Pancreas (tissue), 10 donors: ENCODE data around the gene PIGN. TPM values are rescaled to one million over a fixed set of nuclear protein-coding genes. Genes with fewer than 3 reads are reported as not detected.
"Not testable (repeated sequence)": the region's sequence is repeated elsewhere in the genome, so short reads cannot be mapped to it uniquely, and the experiment has no call there.

ENCODE experiments used
- ATAC-seq, 4 donors: fragments of 200-7000 bp; cut with Tn5 transposase; one replicate each; pipeline versions ENCODE4 v1.8.0 to v1.9.1; 2020; ENCODE audit warnings: mild to moderate bottlenecking in 4 of 4, moderate library complexity in 4 of 4
- DNase-seq, 6 donors: peaks; one replicate each; pipeline ENCODE4 v3.0.0-alpha.2; 2020
- FAIRE-seq: peaks from 2 replicates; lab custom pipeline; 2012; peaks lifted over from hg19 to GRCh38; lab: Jason Lieb, UNC
- H3K27ac ChIP-seq, 4 donors: fragments of 200-600 bp; sonication (generic); 1 replicate in 3 of 4; 2 replicates in 1 of 4; pipeline versions ENCODE4 v1.5.0 to v1.8.0; 2020
- H3K27me3 ChIP-seq, 4 donors: fragments of 200-600 bp; one replicate each; pipeline ENCODE4 v1.8.0; 2021
- H3K36me3 ChIP-seq, 3 donors: fragments of 200-600 bp; sonication (generic) in 1 of 3; one replicate each; pipeline versions ENCODE4 v1.5.0 to v1.8.0; 2020 to 2021
- H3K4me1 ChIP-seq, 3 donors: fragments of 200-600 bp; one replicate each; pipeline ENCODE4 v1.8.0; 2021
- H3K4me3 ChIP-seq, 4 donors: fragments of 200-600 bp; sonication (generic) in 2 of 4; one replicate each; pipeline versions ENCODE4 v1.5.0 to v1.8.0; 2020 to 2021
- H3K9me3 ChIP-seq, 4 donors: fragments of 200-600 bp; one replicate each; pipeline ENCODE4 v1.8.0; 2021
- WGBS, 2 donors: extraction: QIAGEN DNeasy Blood & Tissue Kit; methylation state at CpG; one replicate each; pipeline ENCODE4 v1.1.7; 2013; 5-methylcytosine and 5-hydroxymethylcytosine counted together
- intact Hi-C, 3 donors: fragments of 100-400 bp; cut with DNase I; formaldehyde crosslinking; loops; one replicate each; pipeline versions ENCODE4 v1.11.1 to v1.14.2; 2022
- polyA plus RNA-seq, 2 donors: library from polyadenylated mRNA; stranded (reverse); fragments of 200-250 nt; gene quantifications; one replicate each; pipeline ENCODE4 v1.2.3, GENCODE V29; 2013
- total RNA-seq, 6 donors: library from RNA; stranded (reverse); fragmentation: NEBNext Ultra II Directional in 4 of 6; extraction: Animal tissue kit (Norgen Biotek cat#: 25700) in 4 of 6; gene quantifications; one replicate each; pipeline versions ENCODE4 v1.2.1 to v1.2.4, GENCODE V29; 2021 to 2023
- TF ChIP-seq, protein P1 (sequence below), 4 donors: fragments of 200-600 bp; sonication (generic) in 3 of 4; IDR thresholded peaks; one replicate each; pipeline versions ENCODE4 v1.5.0 to v1.8.0; 2021; ENCODE audit warnings: antibody characterized with exemption in 4 of 4
- donor health status: healthy with polysubstance abuse.
- donor health status: DM: no; HTN: no; CAD: no; lungs with moderate emphysema.
- donor health status: DM: no; HTN: no; CAD: no.
- donor health status: control.
- donor health status: control.
- donor health status: Bipolar disorder and iron deficiency.
- donor health status: DM: yes; HTN: yes; CAD: no.
- donor health status: DM: no; HTN: no; CAD: no.
- donor health status: DM: no; HTN: no; CAD: no.
- donor health status: DM: yes; HTN: yes; CAD: no.

PIGN gene
- total and polyA plus RNA-seq, 8 donors: 3.1 to 23.1 (median 17.1) TPM

DNA sequence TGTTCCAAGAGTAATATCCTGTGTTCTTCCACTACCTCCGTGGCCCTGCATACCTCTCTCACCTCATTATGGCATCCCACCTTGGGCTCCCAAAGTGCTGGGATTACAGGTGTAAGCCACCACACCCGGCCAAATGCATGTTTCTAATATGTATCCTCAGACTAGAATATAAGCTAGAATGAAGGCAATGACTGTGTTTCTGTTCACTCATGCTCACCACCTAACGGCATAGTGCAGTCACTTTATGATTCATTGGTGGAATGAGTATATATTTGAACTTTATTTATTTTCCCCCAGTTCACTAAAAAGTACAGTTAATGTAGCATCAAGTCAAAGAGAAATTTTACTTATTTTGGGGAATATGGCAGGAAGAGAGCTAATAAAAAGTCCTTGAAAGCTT lies 11.3 kb downstream of the PIGN start:
- 88 to 92% methylated on average over 3 of the region's 3 CpGs for WGBS, 2 donors
- Histone ChIP-seq H3K9me3 (no peaks in the 10 kb centered on the region), H3K27me3 (no peaks in the 10 kb centered on the region), H3K4me1 (no peaks in the 10 kb centered on the region), H3K27ac (no peak overlapping the region), H3K4me3 (no peak overlapping the region), H3K36me3 (no peaks in the 10 kb centered on the region)
- TF ChIP-seq, protein P1, sequence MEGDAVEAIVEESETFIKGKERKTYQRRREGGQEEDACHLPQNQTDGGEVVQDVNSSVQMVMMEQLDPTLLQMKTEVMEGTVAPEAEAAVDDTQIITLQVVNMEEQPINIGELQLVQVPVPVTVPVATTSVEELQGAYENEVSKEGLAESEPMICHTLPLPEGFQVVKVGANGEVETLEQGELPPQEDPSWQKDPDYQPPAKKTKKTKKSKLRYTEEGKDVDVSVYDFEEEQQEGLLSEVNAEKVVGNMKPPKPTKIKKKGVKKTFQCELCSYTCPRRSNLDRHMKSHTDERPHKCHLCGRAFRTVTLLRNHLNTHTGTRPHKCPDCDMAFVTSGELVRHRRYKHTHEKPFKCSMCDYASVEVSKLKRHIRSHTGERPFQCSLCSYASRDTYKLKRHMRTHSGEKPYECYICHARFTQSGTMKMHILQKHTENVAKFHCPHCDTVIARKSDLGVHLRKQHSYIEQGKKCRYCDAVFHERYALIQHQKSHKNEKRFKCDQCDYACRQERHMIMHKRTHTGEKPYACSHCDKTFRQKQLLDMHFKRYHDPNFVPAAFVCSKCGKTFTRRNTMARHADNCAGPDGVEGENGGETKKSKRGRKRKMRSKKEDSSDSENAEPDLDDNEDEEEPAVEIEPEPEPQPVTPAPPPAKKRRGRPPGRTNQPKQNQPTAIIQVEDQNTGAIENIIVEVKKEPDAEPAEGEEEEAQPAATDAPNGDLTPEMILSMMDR (IDR thresholded peaks at IDR 0.05): no peak
- ATAC-seq (no peak), DNase-seq (no peak), FAIRE-seq (no peak)
- intact Hi-C loops: no loop called here

DNA sequence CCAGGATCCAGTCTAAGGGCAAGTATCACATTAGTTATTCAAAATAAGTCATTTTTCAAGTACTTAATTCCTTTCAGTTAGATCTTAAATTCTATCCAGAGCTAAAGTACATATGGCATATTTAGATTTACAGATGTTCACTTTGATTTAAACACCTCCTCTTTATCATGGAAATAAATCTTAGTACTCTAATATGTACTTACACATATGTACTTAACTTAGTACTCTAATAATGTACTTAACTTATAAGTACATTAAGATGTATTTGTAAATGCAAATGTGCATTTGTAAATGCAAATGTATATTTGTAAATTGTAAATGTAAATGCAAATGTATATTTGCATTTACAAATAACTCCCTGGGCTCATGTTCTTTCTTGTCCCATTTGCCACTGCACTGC lies 14.6 kb downstream of the PIGN start:
- TF ChIP-seq, protein P1 (IDR thresholded peaks at IDR 0.05): no peak
- no peak for DNase-seq
- intact Hi-C loops: no loop called here

DNA sequence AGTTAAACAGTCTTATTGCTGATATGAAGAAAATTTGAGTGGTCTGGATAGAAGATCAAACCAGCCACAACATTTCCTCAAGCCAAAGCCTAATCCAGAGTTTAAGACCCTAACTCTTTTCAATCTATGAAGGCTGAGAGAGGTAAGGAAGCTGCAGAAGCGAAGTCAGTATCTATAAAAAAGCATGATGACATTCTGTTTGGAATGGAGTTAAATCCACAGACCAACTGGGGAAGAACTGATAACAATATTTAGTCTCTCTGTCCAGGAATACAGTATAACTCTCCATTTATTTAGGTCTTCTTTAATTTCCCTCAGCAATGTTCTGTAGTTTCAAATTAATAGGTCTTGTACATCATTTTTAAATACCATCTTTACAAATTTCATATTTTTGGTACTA lies 16.0 kb downstream of the PIGN start:
- Histone ChIP-seq H3K27me3 (no peaks in the 10 kb centered on the region), H3K36me3 (no peaks in the 10 kb centered on the region), H3K27ac (no peak overlapping the region), H3K4me1 (no peaks in the 10 kb centered on the region), H3K4me3 (no peak overlapping the region), H3K9me3 (no peaks in the 10 kb centered on the region)
- ATAC-seq (no peak), FAIRE-seq (no peak), DNase-seq (no peak)
- intact Hi-C loops: no loop called here
- TF ChIP-seq, protein P1 (IDR thresholded peaks at IDR 0.05): no peak
- WGBS, 2 donors: 71 to 73% methylated on average over 1 of the region's 1 CpG

More for the DNA sequence above, 14.6 kb downstream of the PIGN start:
- no peaks in the 10 kb centered on the region for H3K4me1 ChIP-seq
- H3K9me3 ChIP-seq: no peaks in the 10 kb centered on the region
- H3K36me3 ChIP-seq: no peaks in the 10 kb centered on the region
- FAIRE-seq (peak; percentile 67), ATAC-seq (no peak)
- H3K4me3 ChIP-seq: no peak overlapping the region
- H3K27me3 ChIP-seq: no peaks in the 10 kb centered on the region
- H3K27ac ChIP-seq: no peak overlapping the region

DNA sequence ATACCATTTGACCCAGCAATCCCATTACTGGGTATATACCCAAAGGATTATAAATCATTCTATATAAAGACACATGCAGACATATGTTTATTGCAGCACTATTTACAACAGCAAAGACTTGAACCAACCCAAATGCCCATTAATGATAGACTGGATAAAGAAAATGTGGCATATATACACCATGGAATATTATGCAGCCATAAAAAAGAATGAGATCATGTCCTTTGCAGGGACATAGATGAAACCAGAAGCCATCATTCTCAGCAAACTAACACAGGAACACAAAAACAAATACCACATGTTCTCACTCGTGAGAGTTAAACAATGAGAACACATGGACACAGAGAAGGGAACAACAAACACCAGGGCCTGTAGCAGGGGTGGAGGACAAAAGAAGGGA lies 20.3 kb downstream of the PIGN start:
- intact Hi-C loops, H3K4me1 ChIP-seq, H3K4me3 ChIP-seq, H3K36me3 ChIP-seq, FAIRE-seq, H3K27ac ChIP-seq, DNase-seq, H3K9me3 ChIP-seq, ATAC-seq, H3K27me3 ChIP-seq: not testable (repeated sequence)
- WGBS, 2 donors: 76 to 88% methylated on average over 1 of the region's 1 CpG

DNA sequence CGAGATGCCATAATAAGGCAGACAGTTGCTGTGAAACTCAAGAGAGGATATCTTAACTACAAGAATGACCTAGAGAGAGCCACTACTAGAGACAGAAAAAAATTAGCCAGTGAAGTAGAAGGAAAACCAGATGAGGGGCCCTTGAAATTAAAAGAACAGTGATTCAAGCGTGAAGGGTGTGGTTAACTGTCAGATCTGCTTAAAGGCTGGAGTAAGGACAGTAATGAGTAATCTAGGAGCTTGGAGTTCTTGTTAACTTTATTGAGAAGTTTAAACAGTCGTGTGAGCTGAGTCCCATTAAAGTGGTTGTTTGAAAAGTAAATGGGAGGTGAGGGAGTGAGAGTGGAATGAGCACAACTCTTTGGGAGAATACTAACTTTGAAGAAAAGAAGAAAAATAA lies 21.3 kb downstream of the PIGN start:
- no peak overlapping the region for H3K27ac ChIP-seq
- no peaks in the 10 kb centered on the region for H3K36me3 ChIP-seq
- ATAC-seq (no peak), FAIRE-seq (no peak), DNase-seq (no peak)
- H3K4me1 ChIP-seq: no peaks in the 10 kb centered on the region
- 95 to 97% methylated on average over 3 of the region's 3 CpGs for WGBS, 2 donors
- H3K4me3 ChIP-seq: no peak overlapping the region
- no peaks in the 10 kb centered on the region for H3K27me3 ChIP-seq
- no peaks in the 10 kb centered on the region for H3K9me3 ChIP-seq
- intact Hi-C loops: no loop called here
- TF ChIP-seq, protein P1 (IDR thresholded peaks at IDR 0.05): no peak
